Adrenal gland (tissue), 12 donors: ENCODE measurements around the gene ACTL7A. TPM values are rescaled to one million over a fixed set of nuclear protein-coding genes. Genes with fewer than 3 reads are reported as not detected.

Source experiments
- DNase-seq, 7 donors: peaks; one replicate each; pipeline ENCODE4 v3.0.0-alpha.2; 2019 to 2020
- H3K27ac ChIP-seq, 5 donors: fragments of 200-600 bp; sonication (generic) in 4 of 5; 1 replicate in 3 of 5; 2 replicates in 2 of 5; pipeline versions ENCODE4 v1.5.1 to v1.8.0; 2016 to 2020; ENCODE audit warnings: mild to moderate bottlenecking in 1 of 5
- H3K27me3 ChIP-seq: fragments of 200-600 bp; 2 replicates; pipeline ENCODE4 v1.8.0; 2021
- H3K36me3 ChIP-seq, 2 donors: fragments of 200-600 bp; replicated peaks in 1 of 2; 1 replicate in 1 of 2; 2 replicates in 1 of 2; pipeline versions ENCODE4 v1.5.1 to v1.8.0; 2018 to 2022
- H3K4me1 ChIP-seq, 2 donors: fragments of 200-600 bp; replicated peaks in 1 of 2; 1 replicate in 1 of 2; 2 replicates in 1 of 2; pipeline versions ENCODE4 v1.5.1 to v1.8.0; 2018 to 2021
- H3K4me3 ChIP-seq, 4 donors: fragments of 200-600 bp; sonication (generic) in 3 of 4; one replicate each; pipeline ENCODE4 v1.5.1; 2016 to 2018
- H3K9me3 ChIP-seq, 3 donors: fragments of 200-600 bp; sonication (generic) in 1 of 3; replicated peaks in 1 of 3; 1 replicate in 2 of 3; 2 replicates in 1 of 3; pipeline versions ENCODE4 v1.5.1 to v1.8.0; 2016 to 2021
- POLR2A ChIP-seq, 2 donors: fragments of 450-650 bp; IDR thresholded peaks; one replicate each; pipeline ENCODE4 v1.6.1; 2017; ENCODE audit warnings: antibody characterized with exemption in 2 of 2, mild to moderate bottlenecking in 2 of 2, moderate library complexity in 1 of 2
- WGBS, 4 donors: extraction: QIAGEN DNeasy Blood & Tissue Kit in 2 of 4; methylation state at CpG; one replicate each; pipeline versions ENCODE4 v1.1.5 to v1.1.7; 2013 to 2017; 5-methylcytosine and 5-hydroxymethylcytosine counted together
- intact Hi-C, 2 donors: fragments of 100-400 bp; cut with DNase I; formaldehyde crosslinking; loops; one replicate each; pipeline versions ENCODE4 v1.14.1 to v1.15.0; 2022 to 2023
- polyA plus RNA-seq, 3 donors: library from polyadenylated mRNA; stranded (reverse); fragments of 200-250 nt in 2 of 3; fragments of 350-450 nt in 1 of 3; fragmentation: Illumina TruSeq in 1 of 3; extraction: RNeasy Lipid Tissue Mini Kit (QIAGEN cat#74804) in 1 of 3; gene quantifications; one replicate each; pipeline ENCODE4 v1.2.3, GENCODE V29; 2013 to 2014
- total RNA-seq, 9 donors: library from RNA; depleted of rRNA in 4 of 9; stranded (reverse); fragments of >200 nt in 4 of 9; fragments of 120-200 nt in 1 of 9; fragmentation: NEBNext Ultra II Directional in 1 of 9; extraction: Animal tissue kit (Norgen Biotek cat#: 25700) in 1 of 9; gene quantifications; one replicate each; pipeline versions ENCODE4 v1.1.0 to v1.2.4, GENCODE V29; 2013 to 2023
- TF ChIP-seq, protein P1 (sequence below), 6 experiments: fragments of 450-650 bp in 4 of 6; fragments of 200-600 bp in 2 of 6; sonication (generic) in 1 of 6; IDR thresholded peaks; 1 replicate in 5 of 6; 2 replicates in 1 of 6; pipeline versions ENCODE4 v1.5.1 to v1.8.0; 2016 to 2021; ENCODE audit warnings: antibody characterized with exemption in 6 of 6, mild to moderate bottlenecking in 2 of 6, moderate library complexity in 1 of 6
- donor health status: healthy with polysubstance abuse.
- donor health status: Bipolar disorder and iron deficiency.
- donor health status: DM: yes; HTN: yes; CAD: no.
- donor health status: DM: no; HTN: no; CAD: no.
- donor health status: DM: no; HTN: no; CAD: no.
- donor health status: DM: yes; HTN: yes; CAD: no.

ACTL7A gene
- total and polyA plus RNA-seq, 12 donors, result not detected

DNA sequence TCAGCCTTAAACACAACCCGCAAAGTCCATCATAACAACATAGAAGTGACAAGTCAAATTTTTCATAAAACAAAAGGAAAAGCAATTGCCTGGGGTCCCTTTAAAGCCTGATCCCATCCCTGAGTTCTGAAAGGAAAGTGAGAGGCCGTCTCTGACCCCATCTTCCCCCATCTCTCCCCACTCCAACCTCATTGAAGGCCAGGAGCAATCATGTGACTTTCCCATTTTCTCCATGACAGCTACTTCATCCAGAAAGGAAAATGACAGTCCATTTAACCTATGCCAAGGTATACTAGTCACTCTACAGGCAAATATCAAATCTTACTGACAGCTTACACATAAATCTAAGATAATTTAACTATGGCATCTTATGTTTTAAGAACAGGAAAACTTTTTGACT is 15.5 kb downstream of the ACTL7A start:
- H3K27me3 ChIP-seq, result no peaks in the 10 kb centered on the region
- H3K36me3 ChIP-seq, result peaks cover 0 to 92% of the 10 kb centered on the region in 2 donors
- H3K9me3 ChIP-seq, result no peaks in the 10 kb centered on the region
- H3K27ac ChIP-seq, result no peak overlapping the region
- peaks cover 12 to 13% of the 10 kb centered on the region in 2 donors for H3K4me1 ChIP-seq
- H3K4me3 ChIP-seq, result no peak overlapping the region
- WGBS, 4 donors, result 83 to 89% (median 84%) methylated on average over 2 of the region's 2 CpGs
- intact Hi-C loops, result no loop called here
- no peak for DNase-seq
- TF ChIP-seq POLR2A (IDR thresholded peaks at IDR 0.05), result no peak
- TF ChIP-seq, protein P1, sequence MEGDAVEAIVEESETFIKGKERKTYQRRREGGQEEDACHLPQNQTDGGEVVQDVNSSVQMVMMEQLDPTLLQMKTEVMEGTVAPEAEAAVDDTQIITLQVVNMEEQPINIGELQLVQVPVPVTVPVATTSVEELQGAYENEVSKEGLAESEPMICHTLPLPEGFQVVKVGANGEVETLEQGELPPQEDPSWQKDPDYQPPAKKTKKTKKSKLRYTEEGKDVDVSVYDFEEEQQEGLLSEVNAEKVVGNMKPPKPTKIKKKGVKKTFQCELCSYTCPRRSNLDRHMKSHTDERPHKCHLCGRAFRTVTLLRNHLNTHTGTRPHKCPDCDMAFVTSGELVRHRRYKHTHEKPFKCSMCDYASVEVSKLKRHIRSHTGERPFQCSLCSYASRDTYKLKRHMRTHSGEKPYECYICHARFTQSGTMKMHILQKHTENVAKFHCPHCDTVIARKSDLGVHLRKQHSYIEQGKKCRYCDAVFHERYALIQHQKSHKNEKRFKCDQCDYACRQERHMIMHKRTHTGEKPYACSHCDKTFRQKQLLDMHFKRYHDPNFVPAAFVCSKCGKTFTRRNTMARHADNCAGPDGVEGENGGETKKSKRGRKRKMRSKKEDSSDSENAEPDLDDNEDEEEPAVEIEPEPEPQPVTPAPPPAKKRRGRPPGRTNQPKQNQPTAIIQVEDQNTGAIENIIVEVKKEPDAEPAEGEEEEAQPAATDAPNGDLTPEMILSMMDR (IDR thresholded peaks at IDR 0.05), result no peak

DNA sequence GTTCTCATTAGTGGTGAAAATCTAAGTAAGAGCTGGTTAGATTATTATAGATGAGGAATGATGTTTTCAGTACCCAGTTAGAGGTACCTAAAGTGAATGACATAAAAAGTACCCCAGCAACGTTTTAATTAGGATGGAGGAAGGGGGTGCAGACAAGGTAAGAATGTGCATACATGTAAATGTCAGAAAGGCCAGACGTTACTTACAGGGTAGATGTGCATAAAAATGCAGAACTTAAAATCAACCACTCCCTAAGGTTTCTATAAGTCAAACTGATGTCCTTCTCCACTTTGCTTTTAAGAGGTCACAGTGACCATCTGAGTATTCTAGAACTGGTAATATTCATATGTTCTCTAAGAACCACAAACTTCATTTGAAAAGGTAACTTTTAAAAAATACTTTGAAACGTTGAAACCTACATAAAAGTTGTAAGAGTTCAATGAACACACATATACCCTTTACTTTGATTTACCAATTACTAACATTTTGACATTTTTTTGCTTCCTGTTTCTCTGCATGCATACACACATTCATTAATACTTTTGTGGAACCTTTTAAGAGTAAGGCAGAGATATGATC is 18.8 kb downstream of the ACTL7A start:
- Histone ChIP-seq H3K27ac (no peak overlapping the region), H3K4me3 (no peak overlapping the region), H3K9me3 (no peaks in the 10 kb centered on the region), H3K27me3 (no peaks in the 10 kb centered on the region), H3K4me1 (peaks cover 12 to 13% of the 10 kb centered on the region in 2 donors), H3K36me3 (peaks cover 0 to 66% of the 10 kb centered on the region in 2 donors)
- 65 to 87% (median 71%) methylated on average over 3 of the region's 3 CpGs for WGBS, 4 donors
- intact Hi-C loops, result no loop called here
- no peak for DNase-seq
- no peak for TF ChIP-seq POLR2A (IDR thresholded peaks at IDR 0.05)
- TF ChIP-seq, protein P1 (IDR thresholded peaks at IDR 0.05), result no peak

DNA sequence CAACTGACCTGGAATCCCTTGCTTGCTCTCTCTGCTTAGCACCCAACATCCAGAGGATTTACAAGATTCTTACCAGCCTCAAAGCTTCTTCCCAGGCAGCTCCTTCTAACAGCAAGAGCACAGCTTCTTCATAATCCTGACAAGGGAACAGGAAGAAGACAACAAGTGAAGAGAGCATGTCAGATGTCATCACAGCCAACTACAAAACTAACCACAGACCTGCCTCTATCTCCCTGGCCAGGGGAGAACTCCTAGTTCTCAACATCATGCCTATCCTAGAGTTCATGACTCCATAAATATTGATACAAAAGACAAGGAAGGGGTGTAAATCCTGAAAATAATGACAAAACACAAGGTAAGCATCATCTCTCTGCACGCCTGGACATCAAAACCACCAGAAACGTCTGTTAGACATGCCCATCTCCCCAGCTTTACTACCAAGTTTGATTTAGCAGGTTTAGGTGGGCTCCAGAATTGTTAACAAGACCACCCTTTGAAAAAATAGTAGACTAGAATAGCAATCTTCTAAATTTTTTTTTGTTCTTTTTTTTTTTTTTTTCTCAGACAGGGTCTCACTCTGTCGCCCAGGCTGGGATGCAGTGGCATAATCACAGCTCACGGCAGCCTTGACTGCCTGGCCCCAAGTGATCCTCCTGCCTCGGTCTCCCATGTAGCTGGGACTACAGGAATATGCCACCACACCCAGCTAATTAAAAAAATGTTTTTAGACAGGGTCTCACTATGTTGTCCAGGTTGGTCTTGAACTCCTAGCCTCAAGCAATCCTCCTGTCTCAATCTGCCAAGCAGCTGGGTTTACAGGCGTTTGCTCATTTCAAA is 20.2 kb downstream of the ACTL7A start:
- intact Hi-C loops, result no loop called here
- WGBS, 4 donors, result 79 to 88% (median 86%) methylated on average over 6 of the region's 6 CpGs
- H3K4me3 ChIP-seq, result peak overlapping the region in 1 of 4 donors; percentile 44
- peaks cover 0 to 52% of the 10 kb centered on the region in 2 donors for H3K36me3 ChIP-seq
- no peaks in the 10 kb centered on the region for H3K27me3 ChIP-seq
- H3K9me3 ChIP-seq, result no peaks in the 10 kb centered on the region
- DNase-seq, result no peak
- H3K27ac ChIP-seq, result peak overlapping the region in 1 of 5 donors; percentile 79
- TF ChIP-seq, protein P1 (IDR thresholded peaks at IDR 0.05), result no peak
- TF ChIP-seq POLR2A (IDR thresholded peaks at IDR 0.05), result peak in 1 of 2 donors; percentile 7
- H3K4me1 ChIP-seq, result peaks cover 21 to 25% of the 10 kb centered on the region in 2 donors

DNA sequence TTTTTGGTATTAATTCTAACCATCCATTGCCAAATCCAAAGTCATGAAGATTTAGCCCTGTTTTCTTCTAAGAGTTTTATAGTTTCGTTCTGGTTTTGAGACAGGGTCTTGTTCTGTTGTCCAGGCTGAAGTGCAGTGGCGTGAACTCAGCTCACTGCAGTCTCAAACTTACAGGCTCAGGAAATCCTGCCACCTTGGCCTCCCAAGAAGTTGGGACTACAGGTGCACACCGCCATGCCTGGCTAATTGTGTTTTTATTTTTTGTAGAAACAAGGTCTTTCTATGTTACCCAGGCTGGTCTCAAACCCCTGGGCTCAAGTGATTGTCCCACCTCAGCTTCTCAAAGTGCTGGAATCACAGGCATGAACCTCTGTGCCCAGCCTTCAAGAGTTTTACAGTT is 21.0 kb downstream of the ACTL7A start:
- no peaks in the 10 kb centered on the region for H3K9me3 ChIP-seq
- peak overlapping the region in 2 of 4 donors; percentile 13 to 44 for H3K4me3 ChIP-seq
- H3K27me3 ChIP-seq, result no peaks in the 10 kb centered on the region
- 74 to 89% (median 82%) methylated on average over 3 of the region's 3 CpGs for WGBS, 4 donors
- TF ChIP-seq POLR2A (IDR thresholded peaks at IDR 0.05), result no peak
- TF ChIP-seq, protein P1 (IDR thresholded peaks at IDR 0.05), result no peak
- peaks cover 0 to 44% of the 10 kb centered on the region in 2 donors for H3K36me3 ChIP-seq
- peaks cover 21 to 25% of the 10 kb centered on the region in 2 donors for H3K4me1 ChIP-seq
- DNase-seq, result no peak
- intact Hi-C loops, result no loop called here
- peak overlapping the region in 2 of 5 donors; percentile 79 for H3K27ac ChIP-seq
